GM19397 (cell line): ENCODE measurements around the gene SPRED2.
A peak's percentile ranks its signal among the peaks of the same experiment; 100 is the strongest.

Experiments used
- ATAC-seq: cut with Tn5 transposase; IDR thresholded peaks from one replicate; pipeline ENCODE4 v1.9.1; 2021; ENCODE audit warnings: mild to moderate bottlenecking, moderate library complexity; ENCODE audit not compliant: unreplicated experiment

The SPRED2 gene

DNA sequence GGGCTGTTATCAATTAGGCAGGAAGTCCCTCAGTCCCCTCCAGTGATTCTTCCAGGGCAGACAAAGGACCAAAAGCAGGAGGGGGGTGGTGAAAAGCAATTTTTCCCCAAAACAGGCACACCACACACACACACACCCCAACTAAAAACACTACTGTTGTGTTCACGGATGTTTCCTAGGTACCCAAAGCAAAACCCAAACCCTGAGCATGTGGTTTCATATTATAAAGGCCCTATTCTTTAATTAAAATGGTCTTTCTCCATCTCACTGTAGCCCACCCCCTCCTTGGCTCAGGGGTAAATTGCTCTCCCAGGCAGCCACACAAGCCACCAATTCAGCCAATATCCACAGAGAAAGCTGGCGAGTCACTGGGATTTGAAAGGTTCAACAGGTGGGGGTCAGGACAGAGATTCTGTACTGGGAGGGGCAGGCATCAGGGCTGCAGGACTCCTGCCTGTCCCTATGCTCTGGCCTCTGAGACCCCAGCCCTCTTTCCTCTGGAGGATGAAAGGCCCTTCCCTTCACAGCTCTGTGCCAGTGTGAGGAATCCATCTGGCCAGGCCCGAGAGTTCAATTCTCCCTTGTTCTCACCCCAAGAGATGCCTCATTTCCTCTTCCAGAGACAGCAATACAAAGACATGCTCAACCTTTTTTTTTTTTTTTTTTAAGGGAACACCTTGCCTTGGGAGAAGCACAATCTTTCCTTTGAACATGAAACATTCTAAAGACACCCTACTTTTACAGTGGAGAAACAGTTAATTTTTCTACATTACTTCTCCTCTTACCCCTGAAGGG is 43.6 kb downstream of the SPRED2 start:
- no peak for ATAC-seq

DNA sequence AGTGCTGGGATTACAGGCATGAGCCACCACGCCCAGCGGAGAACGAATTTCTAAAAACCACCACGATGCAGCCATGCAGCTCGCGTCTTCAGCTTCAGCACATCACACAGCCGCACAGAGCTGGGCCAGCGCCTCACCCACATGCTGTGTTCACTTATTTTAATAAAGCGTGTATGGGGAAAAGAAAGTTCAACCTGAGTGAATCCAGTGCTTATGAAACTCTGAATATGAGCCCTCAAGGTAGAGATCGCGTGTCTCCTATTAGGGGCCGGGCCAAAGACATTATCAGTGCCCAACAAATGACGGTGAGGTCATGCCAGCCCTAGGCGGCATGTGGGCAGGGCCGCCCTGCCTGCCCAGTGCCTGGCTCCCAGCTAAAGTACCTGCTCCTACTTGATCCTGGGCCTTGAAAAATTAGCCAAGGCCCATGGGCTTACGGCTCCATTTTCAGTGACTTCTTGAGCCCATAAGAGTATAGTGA is 44.3 kb downstream of the SPRED2 start:
- ATAC-seq = peak; percentile 66

DNA sequence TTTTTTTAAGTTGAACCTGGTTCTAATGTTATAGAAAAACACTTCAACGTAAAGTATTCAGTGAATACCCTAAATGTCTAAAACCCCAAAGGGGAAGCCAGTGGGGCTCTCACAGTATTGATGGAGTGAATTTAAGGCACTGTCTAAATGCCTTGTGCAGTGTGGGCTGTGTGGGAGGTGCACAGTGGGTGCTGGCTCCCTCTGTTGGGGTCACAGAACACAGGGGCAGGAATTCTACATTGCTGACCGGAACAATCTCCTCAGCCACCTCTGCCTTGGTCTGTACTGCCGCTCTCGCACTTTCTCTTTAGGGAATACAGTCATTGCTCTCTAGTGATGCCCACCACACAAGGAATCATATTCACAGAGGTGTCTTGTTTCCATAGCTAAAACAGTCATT is 45.4 kb downstream of the SPRED2 start:
- ATAC-seq = no peak

DNA sequence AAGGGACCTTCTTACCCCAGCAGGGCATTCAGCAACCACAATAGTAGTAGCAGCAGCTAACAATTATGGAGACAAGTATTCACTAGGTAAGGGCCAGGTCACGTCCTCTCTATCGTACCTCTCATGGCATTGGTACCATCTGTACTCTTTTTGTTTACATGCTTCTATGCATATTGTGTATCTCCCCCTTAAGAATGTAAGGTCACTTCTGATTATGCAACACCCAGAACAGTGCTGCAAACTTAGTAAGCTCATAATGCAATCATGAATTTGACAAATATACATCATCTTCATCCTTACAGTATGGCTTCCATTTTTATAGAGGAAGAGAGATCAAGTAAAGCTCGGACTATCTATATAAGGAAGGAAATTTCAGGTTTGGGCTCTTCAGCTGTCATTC is 46.1 kb downstream of the SPRED2 start:
- no peak for ATAC-seq

DNA sequence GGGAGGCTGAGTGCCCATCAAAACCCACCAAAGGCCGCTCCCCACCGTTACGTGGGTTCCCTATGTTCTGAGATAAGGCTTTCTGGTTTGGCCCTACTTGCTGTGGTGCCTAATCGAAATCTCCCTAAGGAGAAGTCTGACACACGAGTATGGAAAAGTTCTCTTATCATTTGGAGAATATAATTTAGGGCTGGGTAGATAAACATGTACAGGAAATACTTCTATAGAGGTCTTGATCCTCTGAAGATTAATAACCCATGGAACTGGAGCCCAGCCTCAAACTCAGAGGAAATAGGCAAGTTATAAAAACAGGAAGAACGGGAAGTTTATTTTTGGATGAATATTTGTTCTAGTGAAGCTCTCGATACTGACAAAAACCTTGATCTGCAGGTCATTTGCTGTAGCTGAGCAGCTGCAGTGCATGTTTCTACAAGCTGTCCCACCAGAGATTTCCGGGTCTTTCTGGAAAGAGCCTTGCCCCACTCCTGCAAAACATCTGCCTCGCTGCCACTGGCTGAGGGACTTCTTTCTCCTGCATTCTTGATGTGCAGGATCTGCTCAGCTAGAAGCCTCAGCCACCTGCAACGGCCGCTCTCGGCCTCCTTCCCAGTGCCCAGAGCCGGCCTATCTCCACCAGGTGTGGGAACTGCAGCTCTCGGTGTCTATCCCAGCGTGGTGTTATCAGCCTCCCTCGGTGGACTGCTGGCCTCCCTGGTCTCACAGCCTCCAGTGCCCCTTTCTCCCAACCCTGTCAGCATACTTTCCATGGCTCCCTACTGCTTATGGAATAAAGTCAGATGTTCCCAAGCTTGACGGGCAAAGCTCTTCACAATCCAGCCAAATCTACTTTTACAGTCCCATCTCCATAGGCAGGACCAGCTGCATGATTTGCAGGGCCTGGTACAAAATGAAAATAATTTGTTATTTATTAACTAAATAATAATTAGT is 48.6 kb downstream of the SPRED2 start:
- ATAC-seq = no peak

- ATAC-seq = peak; percentile 66
Observed at GRCh38 chr2:65382776-65383357, 49.5 kb downstream of the SPRED2 start.

DNA sequence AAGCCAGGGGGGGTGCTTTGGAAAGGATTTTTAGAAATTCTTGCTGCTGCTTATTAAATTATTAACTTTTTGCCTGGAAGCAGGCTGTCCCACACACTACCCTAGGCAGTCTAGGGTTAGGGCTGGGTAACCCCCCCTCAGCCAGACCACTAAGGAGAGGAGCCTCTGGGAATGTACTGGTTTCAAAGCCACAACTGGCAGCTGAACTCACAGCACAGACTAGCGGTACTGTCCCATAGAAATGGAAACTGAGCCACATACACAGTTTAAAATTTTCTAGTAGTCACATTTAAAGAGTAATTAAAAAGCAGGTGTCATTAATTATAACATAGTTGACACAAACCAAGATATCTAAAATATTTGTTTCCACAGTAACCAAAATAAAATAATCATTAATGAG is 50.1 kb downstream of the SPRED2 start:
- ATAC-seq = no peak

GRCh38 chr2:65381607-65382051 is 50.8 kb downstream of the SPRED2 start:
- no peak for ATAC-seq

DNA sequence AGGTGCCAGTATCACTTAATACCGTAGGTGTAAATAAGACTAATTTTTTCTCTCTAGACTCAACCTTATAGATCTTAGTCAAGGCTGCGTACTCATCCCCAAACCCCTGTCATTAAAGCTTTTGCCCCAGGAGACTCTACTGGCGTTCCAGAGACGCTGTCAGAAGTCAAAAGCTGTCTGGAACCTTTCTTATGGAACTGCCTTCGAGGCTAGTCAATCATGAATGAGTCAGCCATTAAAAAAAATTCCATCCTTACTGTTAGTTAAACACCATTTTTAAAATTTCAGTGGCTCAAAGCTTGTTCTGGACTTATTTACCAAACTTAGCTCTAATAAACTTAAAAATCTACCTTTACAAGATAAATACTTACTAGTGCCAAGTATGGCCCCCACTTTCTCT is 52.1 kb downstream of the SPRED2 start:
- no peak for ATAC-seq

DNA sequence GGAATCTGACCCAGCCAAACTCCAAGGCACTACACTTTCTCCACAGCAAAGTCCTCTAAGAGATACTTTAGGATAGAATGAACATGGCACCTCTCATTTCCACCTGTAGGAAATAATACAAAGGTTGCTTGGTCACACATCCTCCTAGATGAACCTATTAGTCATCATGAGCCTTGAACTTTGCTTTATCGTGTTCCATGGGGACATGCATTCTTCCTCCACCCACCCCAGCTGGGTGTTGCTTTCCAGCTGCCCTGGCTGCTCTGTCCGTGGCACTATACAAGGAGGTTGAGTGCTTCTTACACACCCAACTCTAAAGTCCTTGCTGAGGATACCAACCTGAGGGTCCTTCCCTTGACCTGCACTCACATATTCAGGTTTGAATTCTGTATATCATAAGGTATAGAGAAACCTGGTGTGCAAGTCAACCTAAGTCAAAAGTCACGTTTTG is 52.7 kb downstream of the SPRED2 start:
- no peak for ATAC-seq

DNA sequence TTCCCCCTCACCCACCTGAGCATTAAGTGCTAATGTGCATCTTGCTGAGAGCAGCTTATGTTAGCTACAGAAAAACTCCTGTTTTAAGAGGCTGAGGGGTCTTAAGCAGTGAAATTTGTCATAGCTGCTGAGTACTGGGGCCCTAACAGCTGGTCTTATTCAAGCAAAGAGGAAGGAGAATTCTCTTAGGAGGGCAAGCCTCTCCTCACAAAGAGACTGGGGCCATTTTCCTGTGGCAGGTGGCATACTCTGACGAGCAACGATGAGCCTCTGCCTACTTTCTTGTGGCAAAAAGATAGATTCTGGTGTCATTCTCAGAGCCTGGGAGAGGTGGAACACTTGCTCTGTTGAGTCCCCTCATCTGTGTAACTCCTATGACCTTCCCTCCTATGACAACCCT is 53.2 kb downstream of the SPRED2 start:
- ATAC-seq = no peak

- no peak for ATAC-seq
Observed at GRCh38 chr2:65378290-65378689, 54.1 kb downstream of the SPRED2 start.

DNA sequence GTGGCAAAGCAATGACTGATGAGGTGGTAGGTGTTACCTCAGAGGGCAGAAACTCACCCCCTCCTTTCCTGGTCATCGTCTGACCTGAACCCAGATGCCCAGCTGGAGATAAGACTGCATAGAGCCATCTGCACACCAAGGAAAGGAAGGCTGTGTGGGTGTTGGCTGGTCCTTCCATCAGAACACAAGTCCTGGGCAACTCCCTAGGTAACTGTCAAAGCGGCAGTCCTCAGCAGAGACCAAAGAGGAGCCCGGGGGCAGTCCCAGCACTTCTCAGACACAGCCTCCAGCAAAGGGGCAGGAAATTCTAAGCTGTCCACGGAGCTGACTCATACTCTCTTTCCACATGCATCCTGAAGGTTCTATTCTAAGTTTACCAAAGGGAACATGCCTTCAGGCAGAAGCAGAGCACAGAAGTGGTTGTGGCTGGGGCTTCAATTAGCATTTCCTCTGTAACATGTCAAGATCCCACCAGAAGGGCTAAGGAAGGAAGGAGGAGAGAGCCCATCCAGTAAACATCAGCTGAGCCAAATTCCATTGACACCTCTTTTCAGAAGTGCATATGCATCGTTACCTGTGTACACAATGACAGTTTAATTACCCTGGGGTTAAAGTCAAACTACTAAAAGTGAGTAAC is 54.7 kb downstream of the SPRED2 start:
- no peak for ATAC-seq

- ATAC-seq = no peak
Observed at GRCh38 chr2:65375723-65376122, 56.7 kb downstream of the SPRED2 start.

DNA sequence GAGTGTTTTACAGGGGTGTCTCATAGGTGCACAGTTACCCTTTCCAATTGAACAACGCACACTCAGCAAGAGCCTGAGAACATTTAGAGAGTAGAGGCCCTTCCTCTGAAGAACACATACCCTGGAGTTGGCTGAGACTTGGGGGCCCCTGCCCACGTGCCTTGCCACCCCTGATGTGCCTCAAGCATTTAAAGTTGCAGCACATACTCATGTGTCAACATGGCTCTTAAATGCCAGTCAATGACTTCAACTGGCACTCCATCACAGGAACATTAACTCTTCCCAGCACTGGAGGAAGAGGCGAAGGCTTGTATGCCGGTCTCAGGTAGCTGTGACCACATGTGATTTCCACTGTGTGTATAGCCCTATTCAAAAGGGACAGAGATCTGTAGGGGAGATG is 57.4 kb downstream of the SPRED2 start:
- no peak for ATAC-seq

GRCh38 chr2:65374575-65374974 is 57.8 kb downstream of the SPRED2 start:
- ATAC-seq = no peak

- ATAC-seq = no peak
Observed at GRCh38 chr2:65373365-65373918, 59.0 kb downstream of the SPRED2 start.

DNA sequence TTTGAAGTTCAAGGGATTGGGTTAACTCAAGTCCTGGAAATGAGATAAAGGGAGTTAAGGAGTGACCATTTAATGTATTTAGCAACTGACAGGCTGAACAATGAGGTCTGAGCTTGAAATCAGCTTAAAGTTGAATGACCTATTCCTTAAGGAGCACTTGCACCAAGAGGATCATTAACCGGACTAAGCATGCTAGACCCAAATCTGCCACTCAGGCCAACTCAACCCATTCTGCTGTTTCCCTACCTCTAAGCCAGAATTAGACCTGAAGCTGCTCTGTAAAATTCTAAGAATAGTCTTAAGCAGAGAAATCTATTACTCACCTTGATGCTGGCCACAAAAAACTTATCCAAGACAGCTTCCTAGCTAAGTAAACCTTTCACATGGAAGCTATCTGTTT is 59.8 kb downstream of the SPRED2 start:
- ATAC-seq = no peak

GRCh38 chr2:65371074-65371434 is 61.3 kb downstream of the SPRED2 start:
- no peak for ATAC-seq

- ATAC-seq = peak; percentile 46
Observed at GRCh38 chr2:65370387-65371073, 61.9 kb downstream of the SPRED2 start.
